Psoas muscle (tissue), 8 donors: ENCODE measurements around the gene KCNMB2. TPM values are rescaled to one million over a fixed set of nuclear protein-coding genes. Genes with fewer than 3 reads are reported as not detected.

Source experiments
- ATAC-seq, 4 donors: fragments of 200-7000 bp; cut with Tn5 transposase; one replicate each; pipeline ENCODE4 v1.9.1; 2020; ENCODE audit warnings: moderate library complexity in 3 of 4, mild to moderate bottlenecking in 2 of 4
- DNase-seq, 2 donors: peaks; one replicate each; pipeline ENCODE4 v3.0.0-alpha.2; 2020
- H3K27ac ChIP-seq: fragments of 200-600 bp; one replicate; pipeline ENCODE4 v1.8.0; 2022
- H3K27me3 ChIP-seq, 3 donors: fragments of 200-600 bp in 1 of 3; one replicate each; pipeline versions ENCODE4 v1.6.1 to v1.8.0; 2013 to 2022; ENCODE audit warnings: low read length in 2 of 3, mild to moderate bottlenecking in 2 of 3, moderate library complexity in 1 of 3; ENCODE audit not compliant: insufficient read depth in 3 of 3
- H3K36me3 ChIP-seq, 2 donors: fragments of 200-600 bp in 1 of 2; one replicate each; pipeline versions ENCODE4 v1.6.1 to v1.8.0; 2013 to 2022; ENCODE audit warnings: low read depth in 1 of 2, mild to moderate bottlenecking in 1 of 2, moderate library complexity in 1 of 2; ENCODE audit not compliant: insufficient read depth in 1 of 2
- H3K4me1 ChIP-seq: fragments of 200-600 bp; one replicate; pipeline ENCODE4 v1.8.0; 2022
- H3K4me3 ChIP-seq: fragments of 200-600 bp; one replicate; pipeline ENCODE4 v1.8.0; 2022; ENCODE audit warnings: mild to moderate bottlenecking
- H3K9me3 ChIP-seq: fragments of 200-600 bp; one replicate; pipeline ENCODE4 v1.8.0; 2022
- WGBS, 3 donors: extraction: QIAGEN DNeasy Blood & Tissue Kit; methylation state at CpG; one replicate each; pipeline versions ENCODE4 v1.1.6 to v1.1.7; 2013; 5-methylcytosine and 5-hydroxymethylcytosine counted together
- intact Hi-C, 2 donors: fragments of 100-400 bp; cut with DNase I; formaldehyde crosslinking; loops; one replicate each; pipeline versions ENCODE4 v1.11.0 to v1.14.2; 2022
- polyA plus RNA-seq, 3 donors: library from polyadenylated mRNA; stranded (reverse); fragments of 200-250 nt; gene quantifications; one replicate each; pipeline ENCODE4 v1.2.3, GENCODE V29; 2013
- total RNA-seq, 4 donors: library from RNA; stranded (reverse); fragmentation: NEBNext Ultra II Directional in 2 of 4; extraction: Animal tissue kit (Norgen Biotek cat#: 25700) in 2 of 4; gene quantifications; one replicate each; pipeline versions ENCODE4 v1.2.1 to v1.2.4, GENCODE V29; 2021 to 2023
- TF ChIP-seq, protein P1 (sequence below): fragments of 200-600 bp; IDR thresholded peaks from one replicate; pipeline ENCODE4 v1.8.0; 2022; ENCODE audit warnings: antibody characterized with exemption
- donor health status: healthy with polysubstance abuse.
- donor health status: DM: no; HTN: no; CAD: no; lungs with moderate emphysema.
- donor health status: Bipolar disorder and iron deficiency.
- donor health status: healthy.
- donor health status: DM: yes; HTN: yes; CAD: no.
- donor health status: DM: no; HTN: no; CAD: no.
- donor health status: DM: no; HTN: no; CAD: no.
- donor health status: DM: yes; HTN: yes; CAD: no.

Gene KCNMB2
- total and polyA plus RNA-seq, 7 donors, result not detected

DNA sequence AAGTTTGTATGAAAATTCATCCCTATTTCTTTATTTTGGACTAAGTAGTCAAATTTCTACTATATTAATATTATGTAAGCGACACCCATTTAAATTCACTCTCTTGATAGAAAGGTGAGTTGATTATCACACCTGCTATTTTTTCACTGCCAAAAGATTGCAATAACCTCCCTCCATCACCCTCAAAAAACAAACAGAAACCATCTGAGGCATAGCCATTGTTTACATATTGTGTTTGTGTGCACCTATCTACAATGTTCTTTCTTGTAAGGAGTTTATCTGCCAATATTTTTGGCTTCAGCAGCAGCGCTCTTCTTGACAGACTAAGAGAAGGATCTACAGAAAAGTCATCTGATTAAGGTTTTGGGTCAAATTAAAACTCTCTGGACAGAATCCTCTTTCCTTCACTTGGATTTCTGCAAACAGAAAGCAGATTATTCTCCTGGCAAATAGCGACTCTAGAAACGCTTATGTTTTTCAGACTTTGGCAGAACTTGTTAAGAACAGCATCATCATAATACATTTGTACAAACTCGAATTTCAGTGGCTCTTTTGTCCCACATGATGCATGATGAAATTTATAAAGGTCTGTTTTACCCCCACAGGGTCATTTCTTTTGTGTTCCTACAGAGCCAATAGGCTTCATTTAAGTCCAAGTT, 48.6 kb downstream of the KCNMB2 start:
- DNase-seq, result no peak
- H3K27ac ChIP-seq, result no peak overlapping the region
- H3K27me3 ChIP-seq, result no peaks in the 10 kb centered on the region
- WGBS, 3 donors, result 48 to 60% (median 56%) methylated on average over 5 of the region's 5 CpGs
- no peak overlapping the region for H3K4me3 ChIP-seq
- TF ChIP-seq, protein P1, sequence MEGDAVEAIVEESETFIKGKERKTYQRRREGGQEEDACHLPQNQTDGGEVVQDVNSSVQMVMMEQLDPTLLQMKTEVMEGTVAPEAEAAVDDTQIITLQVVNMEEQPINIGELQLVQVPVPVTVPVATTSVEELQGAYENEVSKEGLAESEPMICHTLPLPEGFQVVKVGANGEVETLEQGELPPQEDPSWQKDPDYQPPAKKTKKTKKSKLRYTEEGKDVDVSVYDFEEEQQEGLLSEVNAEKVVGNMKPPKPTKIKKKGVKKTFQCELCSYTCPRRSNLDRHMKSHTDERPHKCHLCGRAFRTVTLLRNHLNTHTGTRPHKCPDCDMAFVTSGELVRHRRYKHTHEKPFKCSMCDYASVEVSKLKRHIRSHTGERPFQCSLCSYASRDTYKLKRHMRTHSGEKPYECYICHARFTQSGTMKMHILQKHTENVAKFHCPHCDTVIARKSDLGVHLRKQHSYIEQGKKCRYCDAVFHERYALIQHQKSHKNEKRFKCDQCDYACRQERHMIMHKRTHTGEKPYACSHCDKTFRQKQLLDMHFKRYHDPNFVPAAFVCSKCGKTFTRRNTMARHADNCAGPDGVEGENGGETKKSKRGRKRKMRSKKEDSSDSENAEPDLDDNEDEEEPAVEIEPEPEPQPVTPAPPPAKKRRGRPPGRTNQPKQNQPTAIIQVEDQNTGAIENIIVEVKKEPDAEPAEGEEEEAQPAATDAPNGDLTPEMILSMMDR, result no peak
- H3K9me3 ChIP-seq, result peaks cover 5% of the 10 kb centered on the region
- no peak for ATAC-seq
- intact Hi-C loops, result no loop called here
- no peaks in the 10 kb centered on the region for H3K36me3 ChIP-seq
- no peaks in the 10 kb centered on the region for H3K4me1 ChIP-seq

DNA sequence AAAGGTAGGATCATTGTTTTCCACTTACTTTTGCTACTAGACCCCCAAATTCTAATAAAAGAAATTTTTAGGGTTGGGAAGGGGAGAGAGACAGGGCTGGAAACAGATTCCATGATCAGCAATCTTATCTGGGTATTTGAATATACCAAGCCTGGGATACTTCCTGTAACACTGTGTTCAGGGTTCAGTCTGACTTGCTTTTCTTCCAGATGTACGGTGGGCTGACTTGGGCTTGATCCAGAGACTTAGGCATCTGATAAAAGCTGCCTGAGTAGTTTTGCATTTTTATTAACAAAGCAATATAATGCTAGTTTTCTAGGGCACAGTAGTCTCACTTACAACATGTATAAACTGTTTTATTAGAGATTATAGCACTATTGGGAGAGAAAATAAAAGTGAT, 49.2 kb downstream of the KCNMB2 start:
- intact Hi-C loops, result no loop called here

DNA sequence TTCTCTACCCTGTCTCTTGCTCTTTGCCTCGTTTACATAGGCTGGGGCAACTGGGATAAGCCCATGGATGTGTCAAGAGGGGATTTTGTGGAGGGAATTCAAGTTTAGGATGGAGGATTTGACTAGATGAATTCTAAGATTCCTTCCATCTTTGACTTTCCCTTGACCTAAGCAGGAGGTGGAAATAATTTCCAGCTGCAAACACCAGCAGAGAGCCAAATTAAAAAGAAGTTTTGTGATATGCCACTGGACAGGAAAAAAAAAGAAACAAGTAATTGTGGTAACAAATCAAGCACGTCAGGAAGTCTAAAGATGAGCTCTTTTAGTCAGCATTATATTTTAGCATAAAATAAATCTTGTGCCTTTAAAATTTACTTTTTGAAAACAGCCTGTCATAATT, 49.8 kb downstream of the KCNMB2 start:
- 52 to 66% (median 58%) methylated on average over 2 of the region's 2 CpGs for WGBS, 3 donors
- ATAC-seq (no peak), DNase-seq (no peak)
- H3K27me3 ChIP-seq, result no peaks in the 10 kb centered on the region
- TF ChIP-seq, protein P1, result no peak
- H3K27ac ChIP-seq, result no peak overlapping the region
- H3K36me3 ChIP-seq, result no peaks in the 10 kb centered on the region
- H3K4me1 ChIP-seq, result no peaks in the 10 kb centered on the region
- H3K9me3 ChIP-seq, result peaks cover 2% of the 10 kb centered on the region
- intact Hi-C loops, result no loop called here
- H3K4me3 ChIP-seq, result no peak overlapping the region

More for the DNA sequence above, 49.2 kb downstream of the KCNMB2 start:
- no peaks in the 10 kb centered on the region for H3K4me1 ChIP-seq
- H3K4me3 ChIP-seq, result no peak overlapping the region
- peaks cover 5% of the 10 kb centered on the region for H3K9me3 ChIP-seq
- no peaks in the 10 kb centered on the region for H3K36me3 ChIP-seq
- no peak overlapping the region for H3K27ac ChIP-seq
- H3K27me3 ChIP-seq, result no peaks in the 10 kb centered on the region
- 28 to 41% (median 30%) methylated on average over 1 of the region's 1 CpG for WGBS, 3 donors
- TF ChIP-seq, protein P1, result no peak
- DNase-seq (no peak), ATAC-seq (no peak)

DNA sequence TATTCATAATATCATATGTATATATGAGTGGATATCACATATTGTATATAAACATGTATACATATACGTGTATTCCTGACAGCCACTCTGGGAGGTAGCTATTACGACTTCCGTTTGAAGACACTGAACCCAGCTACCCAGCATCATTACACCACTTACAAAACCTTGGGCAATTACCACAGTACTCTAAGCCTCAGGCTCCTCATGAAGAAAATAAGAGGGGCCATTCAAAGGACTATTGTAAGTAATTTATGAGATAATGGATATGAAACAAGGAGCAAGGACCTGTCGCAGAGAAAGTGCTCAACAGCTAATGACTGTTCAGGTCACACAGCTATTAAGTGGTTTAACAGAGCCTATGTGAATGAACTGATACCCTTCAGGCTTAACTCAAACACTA, 52.4 kb downstream of the KCNMB2 start:
- Histone ChIP-seq H3K4me3 (no peak overlapping the region), H3K36me3 (no peaks in the 10 kb centered on the region), H3K27me3 (no peaks in the 10 kb centered on the region), H3K4me1 (no peaks in the 10 kb centered on the region), H3K9me3 (no peaks in the 10 kb centered on the region), H3K27ac (no peak overlapping the region)
- intact Hi-C loops, result no loop called here
- DNase-seq (no peak), ATAC-seq (no peak)
- 93 to 94% (median 94%) methylated on average over 4 of the region's 4 CpGs for WGBS, 3 donors
- TF ChIP-seq, protein P1, result no peak

DNA sequence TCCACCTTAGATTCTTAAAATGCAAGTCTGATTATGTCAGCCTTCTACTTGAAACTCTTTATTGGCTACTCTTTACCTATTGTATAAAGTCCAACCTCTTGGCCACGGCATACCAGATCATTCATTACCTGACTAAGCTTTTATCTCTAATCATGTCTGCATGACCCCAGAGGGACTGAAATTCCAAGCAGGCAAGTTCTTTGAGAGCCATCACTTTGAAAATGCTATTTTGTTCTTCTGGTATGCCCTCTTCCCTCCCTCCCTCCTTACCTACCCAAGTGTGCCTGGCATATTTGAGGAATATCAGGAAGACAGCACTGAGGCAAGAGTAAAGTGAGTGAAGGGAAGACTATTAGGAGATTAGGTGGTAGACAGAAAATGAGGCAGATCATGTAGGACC, 57.5 kb downstream of the KCNMB2 start:
- Histone ChIP-seq H3K4me1 (no peaks in the 10 kb centered on the region), H3K4me3 (no peak overlapping the region), H3K36me3 (no peaks in the 10 kb centered on the region), H3K27me3 (no peaks in the 10 kb centered on the region), H3K9me3 (no peaks in the 10 kb centered on the region), H3K27ac (no peak overlapping the region)
- 87 to 93% (median 93%) methylated on average over 1 of the region's 1 CpG for WGBS, 3 donors
- TF ChIP-seq, protein P1, result no peak
- DNase-seq, result no peak
- intact Hi-C loops, result no loop called here
- ATAC-seq, result no peak
